Choroid plexus epithelial cell (primary cell): ENCODE results near the gene ZNF829.

ENCODE experiments used
- DNase-seq: peaks from one replicate; pipeline ENCODE4 v3.0.0-alpha.2; 2010; ENCODE audit warnings: low read depth
- H3K4me3 ChIP-seq: 2 replicates; pipeline ENCODE4 v1.5.1; 2011; ENCODE audit warnings: low read depth, mild to moderate bottlenecking, control low read depth, low read length, moderate library complexity
- TF ChIP-seq, protein P1 (sequence below): conservative IDR thresholded peaks from 2 replicates; pipeline ENCODE4 v1.5.1; 2011; ENCODE audit warnings: low read depth, mild to moderate bottlenecking, control low read depth, inconsistent platforms, low read length, moderate library complexity

Gene ZNF829

DNA sequence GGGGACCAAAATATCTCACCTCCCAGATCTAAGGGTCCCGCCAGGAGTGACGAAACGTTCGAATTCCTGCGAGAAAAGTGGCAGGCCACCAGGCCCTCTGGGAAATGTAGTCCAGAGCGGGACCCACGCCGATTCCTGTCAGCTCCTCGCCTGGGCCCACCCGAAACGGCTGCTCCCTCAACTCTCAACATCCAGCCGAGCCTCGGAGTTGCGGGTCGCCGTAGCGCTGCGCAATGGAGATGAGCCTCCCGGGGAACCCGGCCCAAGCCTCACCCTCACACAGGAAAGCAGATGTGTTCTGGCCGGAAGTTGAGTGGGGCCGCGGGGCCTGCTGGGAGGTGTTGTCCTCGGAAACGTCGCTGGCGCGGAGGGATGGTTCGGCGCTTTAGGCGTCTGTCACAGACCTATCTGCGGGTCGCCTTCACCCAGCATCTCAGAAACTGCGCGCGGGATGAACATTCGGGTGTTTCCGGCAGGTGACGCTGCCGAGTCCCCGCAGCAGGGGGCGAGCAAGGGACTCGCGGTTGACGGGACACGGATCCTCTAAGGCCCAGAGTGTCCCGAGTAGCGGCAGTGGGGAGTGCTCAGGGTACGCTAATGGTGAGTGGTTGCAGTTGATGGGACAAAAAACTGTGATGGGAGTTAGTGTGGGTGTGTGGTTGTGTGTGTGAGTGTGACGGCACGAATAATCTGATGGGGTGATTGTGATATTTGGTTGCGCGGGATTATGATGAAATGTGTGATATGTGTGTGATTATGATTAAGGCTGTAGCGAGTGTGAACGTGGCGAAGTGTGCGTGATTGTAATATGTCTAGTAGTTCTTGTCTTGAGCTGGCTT, at the start of gene ZNF829, which contains the start of gene ZNF568:
ZNF829 (minus strand) TSS at position 300 of the 839 bp plus-strand sequence. CDS start 1,124 bp downstream, outside the sequence.
ZNF568 (plus strand) TSS at position 341 of the 839 bp plus-strand sequence. CDS start 6,439 bp downstream, outside the sequence.
- peak within 1 kb of the TSS; percentile 93 for H3K4me3 ChIP-seq
- peak; percentile 87 for DNase-seq
- TF ChIP-seq, protein P1, sequence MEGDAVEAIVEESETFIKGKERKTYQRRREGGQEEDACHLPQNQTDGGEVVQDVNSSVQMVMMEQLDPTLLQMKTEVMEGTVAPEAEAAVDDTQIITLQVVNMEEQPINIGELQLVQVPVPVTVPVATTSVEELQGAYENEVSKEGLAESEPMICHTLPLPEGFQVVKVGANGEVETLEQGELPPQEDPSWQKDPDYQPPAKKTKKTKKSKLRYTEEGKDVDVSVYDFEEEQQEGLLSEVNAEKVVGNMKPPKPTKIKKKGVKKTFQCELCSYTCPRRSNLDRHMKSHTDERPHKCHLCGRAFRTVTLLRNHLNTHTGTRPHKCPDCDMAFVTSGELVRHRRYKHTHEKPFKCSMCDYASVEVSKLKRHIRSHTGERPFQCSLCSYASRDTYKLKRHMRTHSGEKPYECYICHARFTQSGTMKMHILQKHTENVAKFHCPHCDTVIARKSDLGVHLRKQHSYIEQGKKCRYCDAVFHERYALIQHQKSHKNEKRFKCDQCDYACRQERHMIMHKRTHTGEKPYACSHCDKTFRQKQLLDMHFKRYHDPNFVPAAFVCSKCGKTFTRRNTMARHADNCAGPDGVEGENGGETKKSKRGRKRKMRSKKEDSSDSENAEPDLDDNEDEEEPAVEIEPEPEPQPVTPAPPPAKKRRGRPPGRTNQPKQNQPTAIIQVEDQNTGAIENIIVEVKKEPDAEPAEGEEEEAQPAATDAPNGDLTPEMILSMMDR = peak; percentile 68

DNA sequence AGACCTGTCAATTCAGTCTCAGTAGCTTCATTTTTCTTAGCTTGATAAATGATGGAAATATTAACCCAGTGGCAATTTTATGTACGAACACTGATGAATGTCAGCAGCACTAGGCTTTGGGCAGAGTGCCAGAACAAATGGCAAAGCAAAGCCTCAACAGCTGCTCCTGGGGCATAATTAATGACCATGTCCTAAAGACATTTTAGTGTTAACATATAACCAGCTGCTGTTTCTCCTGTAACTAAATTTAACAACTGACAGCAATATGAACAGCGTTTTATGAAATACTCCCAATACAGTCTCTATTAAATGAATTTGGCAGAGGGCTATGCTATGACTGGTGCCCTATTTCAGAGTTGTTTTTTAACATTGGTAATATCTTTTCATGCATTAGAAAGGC, 47.2 kb upstream of the ZNF829 start:
- DNase-seq = no peak
- no peak overlapping the region for H3K4me3 ChIP-seq
- TF ChIP-seq, protein P1 = no peak

- TF ChIP-seq, protein P1 = no peak
- H3K4me3 ChIP-seq = no peak overlapping the region
- no peak for DNase-seq
These were observed 46.3 kb upstream of the ZNF829 start for GRCh38 chr19:36962346-36962745.

- DNase-seq = no peak
- TF ChIP-seq, protein P1 = no peak
- no peak overlapping the region for H3K4me3 ChIP-seq
These were observed 34.4 kb upstream of the ZNF829 start for GRCh38 chr19:36950335-36951119.

- H3K4me3 ChIP-seq = no peak overlapping the region
- DNase-seq = peak; percentile 21
- TF ChIP-seq, protein P1 = peak; percentile 34
These were observed 23.1 kb upstream of the ZNF829 start for GRCh38 chr19:36939153-36939552.

GRCh38 chr19:36931684-36932083, 15.6 kb upstream of the ZNF829 start:
- TF ChIP-seq, protein P1 = no peak

More at GRCh38 chr19:36931684-36932083, 15.6 kb upstream of the ZNF829 start:
- no peak overlapping the region for H3K4me3 ChIP-seq
- no peak for DNase-seq
